ENCODE results near the gene CCDC70. TPM values are rescaled to one million over a fixed set of nuclear protein-coding genes. Genes with fewer than 3 reads are reported as not detected.
"Not testable (repeated sequence)": the region's sequence is repeated elsewhere in the genome, so short reads cannot be mapped to it uniquely, and the experiment has no call there.

Gene CCDC70
- not detected for total RNA-seq
- long read RNA-seq, result 0 reads

GRCh38 chr13:51861723-51862300 lies at the start of gene CCDC70:
TSS of gene CCDC70 (plus strand) at chr13:51861969. CDS start at chr13:51865412, 3,443 bp downstream.
- ATAC-seq (ENCODE audit: poor library complexity) (no peak), DNase-seq (no peak)
- intact Hi-C loops (cut with DNase I), result no loop called here

GRCh38 chr13:51814071-51814470 lies 47.7 kb upstream of the CCDC70 start:
- DNase-seq (no peak), ATAC-seq (ENCODE audit: poor library complexity) (no peak)
- intact Hi-C loops (cut with DNase I), result loop anchor here (2.0 kb wide), 1 partner anchor 19 kb away; no protein-coding TSS in a partner anchor

- intact Hi-C loops (cut with DNase I), result loop anchor here (2.0 kb wide), 1 partner anchor 18 kb away; no protein-coding TSS in a partner anchor
Observed at GRCh38 chr13:51814825-51815650, 46.7 kb upstream of the CCDC70 start.

GRCh38 chr13:51815848-51816247 lies 45.9 kb upstream of the CCDC70 start:
- intact Hi-C loops (cut with DNase I), result loop anchor here (2.0 kb wide), 1 partner anchor 17 kb away; no protein-coding TSS in a partner anchor
- ATAC-seq (ENCODE audit: poor library complexity), result no peak
- DNase-seq, result no peak

More at GRCh38 chr13:51814825-51815650, 46.7 kb upstream of the CCDC70 start:
- DNase-seq, result peak; percentile 65
- peak; percentile 77 for ATAC-seq (ENCODE audit: poor library complexity)

- no peak for ATAC-seq (ENCODE audit: poor library complexity)
- no peak for DNase-seq
- intact Hi-C loops (cut with DNase I), result no loop called here
Observed at GRCh38 chr13:51816604-51817249, 45.0 kb upstream of the CCDC70 start.

GRCh38 chr13:51817717-51818116 lies 44.1 kb upstream of the CCDC70 start:
- DNase-seq (no peak), ATAC-seq (ENCODE audit: poor library complexity) (no peak)
- intact Hi-C loops (cut with DNase I), result no loop called here

DNA sequence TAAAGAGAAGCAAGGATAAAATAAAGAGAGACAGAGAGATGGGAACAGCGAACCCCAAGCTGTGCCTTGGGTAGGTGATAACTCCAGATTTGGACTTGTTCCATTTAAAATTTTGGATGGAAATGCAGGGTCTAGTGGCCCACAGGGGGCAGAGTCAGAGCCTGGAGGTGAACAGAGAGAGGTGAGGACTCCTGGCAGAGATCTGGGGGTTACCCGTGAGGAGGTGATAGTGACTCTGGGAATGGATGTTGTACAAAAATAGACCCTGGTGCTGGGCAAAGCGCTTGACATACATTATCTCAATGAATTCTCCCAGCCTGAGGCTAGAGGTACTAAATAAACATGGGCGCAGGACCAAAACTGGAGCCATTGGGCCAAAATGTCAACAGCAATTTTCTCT lies 43.5 kb upstream of the CCDC70 start:
- DNase-seq, result no peak
- intact Hi-C loops (cut with DNase I), result no loop called here
- ATAC-seq (ENCODE audit: poor library complexity), result peak; percentile 84

DNA sequence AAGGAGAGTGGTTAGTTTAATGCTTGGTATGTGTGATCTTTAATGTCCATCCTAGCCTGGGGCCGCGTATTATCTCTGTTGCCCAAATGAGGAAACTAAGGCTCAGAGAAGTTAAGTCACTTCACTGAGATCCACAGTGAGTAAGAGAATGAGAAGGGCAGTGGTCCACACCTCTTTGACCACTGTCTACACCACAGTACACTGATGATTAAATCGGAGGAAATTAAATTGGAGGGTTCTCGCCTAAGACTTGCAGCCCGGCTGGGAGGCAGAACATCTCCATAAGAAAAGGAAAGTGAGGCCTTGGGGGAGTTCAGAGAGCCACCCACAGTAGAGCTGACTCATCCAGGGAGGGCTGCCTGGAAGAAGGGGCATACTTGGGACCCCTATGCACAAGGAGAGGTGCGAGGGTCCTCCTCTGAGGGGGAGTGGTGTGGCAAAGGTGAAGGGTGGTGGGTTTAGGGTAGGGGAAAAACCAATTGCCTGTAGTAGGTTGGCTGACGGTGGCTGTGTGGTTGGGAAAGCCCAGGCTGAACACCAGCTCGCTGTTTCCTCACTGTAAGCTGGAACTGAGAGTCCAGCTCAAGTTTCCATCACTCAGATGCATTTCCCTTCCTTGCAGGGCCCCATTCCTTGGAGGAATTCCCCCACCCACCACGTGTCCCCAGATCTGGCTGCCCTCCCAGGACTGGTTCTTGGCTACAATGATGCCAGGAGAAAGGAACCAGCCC lies 42.8 kb upstream of the CCDC70 start:
- intact Hi-C loops (cut with DNase I), result no loop called here
- DNase-seq (no peak), ATAC-seq (ENCODE audit: poor library complexity) (peak; percentile 19)

DNA sequence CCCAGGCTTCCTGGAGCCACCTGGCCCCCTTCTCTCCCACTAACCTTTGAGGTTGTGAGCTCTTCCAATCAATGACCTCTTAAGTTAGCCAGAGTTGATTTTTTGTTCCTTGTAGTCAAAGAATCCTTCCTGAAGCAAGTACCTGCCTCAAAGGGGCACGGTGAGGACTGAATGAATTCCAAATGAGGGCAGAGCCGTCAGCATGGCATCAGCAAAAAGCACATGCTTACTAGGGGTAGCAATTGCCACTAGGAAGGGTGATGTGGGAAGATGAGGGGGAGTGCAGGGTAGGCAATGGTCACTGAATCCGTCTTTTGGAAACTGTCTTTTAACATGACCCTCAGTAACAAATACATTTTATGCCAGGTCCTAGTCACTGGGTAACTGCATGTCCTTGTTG lies 42.2 kb upstream of the CCDC70 start:
- no peak for ATAC-seq (ENCODE audit: poor library complexity)
- no peak for DNase-seq
- intact Hi-C loops (cut with DNase I), result no loop called here

- ATAC-seq (ENCODE audit: poor library complexity) (no peak), DNase-seq (no peak)
- intact Hi-C loops (cut with DNase I), result no loop called here
Observed at GRCh38 chr13:51820016-51820597, 41.7 kb upstream of the CCDC70 start.

DNA sequence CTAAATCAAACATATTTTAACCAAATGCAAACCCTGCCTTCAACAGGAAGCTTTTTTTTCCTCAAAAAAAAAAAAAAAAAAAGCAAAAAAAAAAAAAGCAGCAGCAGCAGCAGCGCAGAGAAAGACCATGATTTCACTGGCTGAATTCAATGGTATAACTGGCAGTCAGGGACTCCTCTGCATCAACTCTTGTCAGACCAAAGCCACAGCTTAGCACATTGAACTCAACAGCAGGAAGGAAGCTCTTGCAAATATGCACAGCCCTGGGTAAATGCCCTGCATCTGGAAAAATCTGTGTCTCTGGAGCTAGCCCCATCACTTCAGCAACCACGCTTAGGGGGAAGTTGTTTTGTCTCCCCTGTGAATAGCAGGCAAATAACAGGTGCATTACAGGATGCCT lies 40.2 kb upstream of the CCDC70 start:
- no peak for DNase-seq
- ATAC-seq (ENCODE audit: poor library complexity), result no peak

DNA sequence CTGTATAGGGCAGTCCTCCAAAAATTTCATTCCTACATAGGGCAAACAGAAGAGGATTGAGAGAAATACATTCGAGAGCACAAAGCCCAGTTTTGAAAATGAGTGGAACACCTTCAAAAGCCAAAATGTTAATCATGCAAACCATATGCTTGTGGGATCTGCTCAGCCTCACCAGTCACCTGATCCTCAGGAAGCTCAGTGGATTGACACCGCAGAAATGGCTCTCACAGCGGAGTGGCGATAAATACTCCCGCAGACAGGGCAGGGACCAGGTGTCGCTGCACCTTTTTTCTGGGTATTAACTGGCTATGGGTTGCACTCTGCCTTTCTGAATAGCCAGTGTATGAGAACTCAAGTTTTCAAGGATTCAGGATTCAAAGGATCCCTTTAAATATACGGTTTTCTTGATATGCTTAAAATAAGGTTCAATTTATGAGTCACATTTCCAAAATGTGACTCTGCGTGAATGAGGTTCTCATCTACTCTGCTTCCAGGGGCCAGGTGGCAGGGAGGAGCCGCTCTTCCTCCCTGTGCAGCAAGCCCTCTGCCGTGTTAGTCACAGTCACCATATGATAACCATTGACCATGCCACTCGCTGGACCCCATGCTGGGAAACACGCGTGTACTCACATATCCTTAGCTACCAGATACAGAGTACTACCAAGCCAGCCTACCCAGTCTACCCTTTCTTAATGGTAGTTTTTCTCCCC lies 39.5 kb upstream of the CCDC70 start:
- DNase-seq, result no peak
- no peak for ATAC-seq (ENCODE audit: poor library complexity)
- intact Hi-C loops (cut with DNase I), result no loop called here

More for the DNA sequence above, 40.2 kb upstream of the CCDC70 start:
- intact Hi-C loops (cut with DNase I), result no loop called here

DNA sequence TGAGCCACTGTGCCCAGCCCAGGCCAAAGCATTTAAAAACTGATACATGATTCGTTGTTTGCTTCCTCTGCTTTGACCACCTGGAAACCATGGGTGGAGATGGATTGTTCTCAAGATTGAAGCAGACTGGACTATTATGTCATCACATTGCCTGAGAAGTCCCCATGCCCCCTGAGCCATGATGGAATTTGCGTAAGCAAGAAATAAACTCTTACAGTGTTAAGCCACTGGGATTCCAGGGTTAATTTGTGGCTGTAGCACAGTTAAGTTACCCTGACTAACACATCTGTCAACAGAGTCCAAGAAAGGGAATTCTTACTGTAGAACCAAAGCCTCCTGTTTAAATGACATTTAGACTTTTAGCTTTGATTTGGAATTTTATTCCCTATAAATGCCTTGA lies 38.4 kb upstream of the CCDC70 start:
- no peak for DNase-seq
- intact Hi-C loops (cut with DNase I), result no loop called here

GRCh38 chr13:51823863-51824262 lies 37.9 kb upstream of the CCDC70 start:
- intact Hi-C loops (cut with DNase I), result no loop called here
- no peak for DNase-seq
- ATAC-seq (ENCODE audit: poor library complexity), result peak; percentile 43

More for the DNA sequence above, 38.4 kb upstream of the CCDC70 start:
- ATAC-seq (ENCODE audit: poor library complexity), result peak; percentile 38

DNA sequence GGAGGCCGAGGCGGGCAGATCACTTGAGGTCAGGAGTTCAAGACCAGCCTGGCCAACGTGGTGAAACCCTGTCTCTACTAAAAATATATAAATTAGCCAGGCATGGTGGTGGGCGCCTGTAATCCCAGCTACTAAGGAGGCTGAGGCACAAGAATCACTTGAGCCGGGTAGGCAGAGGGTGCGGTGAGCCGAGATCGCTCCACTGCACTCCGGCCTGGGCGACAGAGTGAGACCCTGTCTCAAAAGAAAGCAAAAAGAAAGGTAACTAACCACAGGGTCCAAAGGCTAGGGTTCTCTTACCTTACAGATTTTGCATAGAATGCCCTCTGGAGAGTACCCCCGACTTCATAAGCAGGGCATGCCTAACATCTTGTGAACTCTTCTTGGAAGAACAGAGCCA lies 37.1 kb upstream of the CCDC70 start:
- intact Hi-C loops (cut with DNase I); ATAC-seq (ENCODE audit: poor library complexity); DNase-seq: not testable (repeated sequence)

DNA sequence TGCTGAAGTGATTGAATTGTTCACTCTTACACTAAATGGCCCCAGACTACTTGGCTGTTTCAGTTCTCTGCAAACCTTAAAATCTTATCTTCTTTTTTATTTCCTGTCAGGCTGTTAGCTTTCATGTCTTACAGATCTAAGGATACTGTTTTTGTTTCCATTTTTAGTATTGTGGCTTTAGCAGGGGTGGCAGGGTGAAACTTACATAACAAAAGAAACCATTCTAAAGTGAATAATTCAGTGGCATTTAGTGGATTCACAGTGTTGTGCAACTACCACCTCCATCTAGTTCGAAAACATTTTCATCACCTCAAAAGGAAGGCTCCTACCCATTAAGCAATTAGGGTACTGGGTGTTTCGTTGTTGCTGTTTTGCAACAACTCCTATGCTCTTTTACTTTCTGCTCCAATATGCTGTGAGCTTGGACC lies 36.6 kb upstream of the CCDC70 start:
- ATAC-seq (ENCODE audit: poor library complexity) (peak; percentile 43), DNase-seq (no peak)
- intact Hi-C loops (cut with DNase I), result no loop called here

DNA sequence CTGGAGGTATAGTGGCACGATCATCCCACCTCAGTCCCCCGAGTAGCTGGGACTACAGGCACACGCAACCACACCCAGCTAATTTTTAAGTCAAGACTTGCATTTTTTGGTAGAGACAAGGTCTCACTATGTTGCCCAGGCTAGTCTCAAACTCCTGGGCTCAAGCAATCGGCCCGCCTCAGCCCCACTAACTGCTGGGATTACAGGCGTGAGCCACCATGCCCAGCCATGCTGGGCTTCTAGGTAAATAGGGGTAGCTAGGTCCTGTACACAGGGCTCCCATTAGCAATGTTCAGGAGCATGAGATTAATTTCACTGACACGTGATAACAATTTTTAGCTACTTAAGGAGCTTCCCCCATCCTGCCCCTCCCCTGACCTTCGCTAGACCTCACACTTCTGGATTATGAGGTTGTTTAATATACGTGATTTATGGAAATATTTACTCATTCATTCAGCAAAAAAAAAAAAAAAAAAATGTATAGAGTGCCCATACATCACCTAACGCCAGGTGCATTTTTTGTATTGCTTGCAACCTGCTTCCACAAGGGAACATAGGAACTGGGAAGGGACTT lies 36.0 kb upstream of the CCDC70 start:
- intact Hi-C loops (cut with DNase I), result no loop called here
- no peak for ATAC-seq (ENCODE audit: poor library complexity)
- no peak for DNase-seq

DNA sequence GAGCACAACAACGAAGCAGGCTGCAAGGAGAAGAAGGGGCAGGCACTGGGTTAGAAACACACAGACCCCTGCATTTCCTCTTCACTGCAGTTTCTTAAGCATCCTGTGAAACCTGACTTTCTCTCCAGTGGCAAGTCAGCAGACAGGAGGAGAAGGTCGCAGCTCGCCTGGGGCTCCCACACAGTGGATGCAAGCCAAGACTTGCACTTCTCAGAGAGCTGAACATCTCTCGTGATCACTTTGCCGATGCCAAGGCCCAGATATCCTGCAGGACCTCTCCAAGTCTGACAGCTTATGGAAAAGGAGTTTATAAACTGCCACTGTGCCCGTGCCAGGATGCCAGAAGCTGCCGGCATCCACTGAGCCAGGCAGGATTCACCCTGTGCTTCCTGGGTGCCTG lies 35.2 kb upstream of the CCDC70 start:
- intact Hi-C loops (cut with DNase I), result no loop called here
- peak; percentile 76 for DNase-seq
- ATAC-seq (ENCODE audit: poor library complexity), result peak; percentile 79
